Psoas muscle (tissue), 8 donors: ENCODE measurements around the gene BARHL1. TPM values are rescaled to one million over a fixed set of nuclear protein-coding genes. Genes with fewer than 3 reads are reported as not detected.

Experiments
- ATAC-seq, 4 donors: fragments of 200-7000 bp; cut with Tn5 transposase; one replicate each; pipeline ENCODE4 v1.9.1; 2020; ENCODE audit warnings: moderate library complexity in 3 of 4, mild to moderate bottlenecking in 2 of 4
- DNase-seq, 2 donors: peaks; one replicate each; pipeline ENCODE4 v3.0.0-alpha.2; 2020
- H3K27ac ChIP-seq: fragments of 200-600 bp; one replicate; pipeline ENCODE4 v1.8.0; 2022
- H3K27me3 ChIP-seq, 3 donors: fragments of 200-600 bp in 1 of 3; one replicate each; pipeline versions ENCODE4 v1.6.1 to v1.8.0; 2013 to 2022; ENCODE audit warnings: low read length in 2 of 3, mild to moderate bottlenecking in 2 of 3, moderate library complexity in 1 of 3; ENCODE audit not compliant: insufficient read depth in 3 of 3
- H3K36me3 ChIP-seq, 2 donors: fragments of 200-600 bp in 1 of 2; one replicate each; pipeline versions ENCODE4 v1.6.1 to v1.8.0; 2013 to 2022; ENCODE audit warnings: low read depth in 1 of 2, mild to moderate bottlenecking in 1 of 2, moderate library complexity in 1 of 2; ENCODE audit not compliant: insufficient read depth in 1 of 2
- H3K4me1 ChIP-seq: fragments of 200-600 bp; one replicate; pipeline ENCODE4 v1.8.0; 2022
- H3K4me3 ChIP-seq: fragments of 200-600 bp; one replicate; pipeline ENCODE4 v1.8.0; 2022; ENCODE audit warnings: mild to moderate bottlenecking
- H3K9me3 ChIP-seq: fragments of 200-600 bp; one replicate; pipeline ENCODE4 v1.8.0; 2022
- CTCF ChIP-seq: fragments of 200-600 bp; IDR thresholded peaks from one replicate; pipeline ENCODE4 v1.8.0; 2022; ENCODE audit warnings: antibody characterized with exemption
- WGBS, 3 donors: extraction: QIAGEN DNeasy Blood & Tissue Kit; methylation state at CpG; one replicate each; pipeline versions ENCODE4 v1.1.6 to v1.1.7; 2013; 5-methylcytosine and 5-hydroxymethylcytosine counted together
- intact Hi-C, 2 donors: fragments of 100-400 bp; cut with DNase I; formaldehyde crosslinking; loops; one replicate each; pipeline versions ENCODE4 v1.11.0 to v1.14.2; 2022
- polyA plus RNA-seq, 3 donors: library from polyadenylated mRNA; stranded (reverse); fragments of 200-250 nt; gene quantifications; one replicate each; pipeline ENCODE4 v1.2.3, GENCODE V29; 2013
- total RNA-seq, 4 donors: library from RNA; stranded (reverse); fragmentation: NEBNext Ultra II Directional in 2 of 4; extraction: Animal tissue kit (Norgen Biotek cat#: 25700) in 2 of 4; gene quantifications; one replicate each; pipeline versions ENCODE4 v1.2.1 to v1.2.4, GENCODE V29; 2021 to 2023
- donor health status: healthy with polysubstance abuse.
- donor health status: DM: no; HTN: no; CAD: no; lungs with moderate emphysema.
- donor health status: Bipolar disorder and iron deficiency.
- donor health status: healthy.
- donor health status: DM: yes; HTN: yes; CAD: no.
- donor health status: DM: no; HTN: no; CAD: no.
- donor health status: DM: no; HTN: no; CAD: no.
- donor health status: DM: yes; HTN: yes; CAD: no.

The BARHL1 gene
- total and polyA plus RNA-seq, 7 donors = not detected

- DNase-seq (no peak), ATAC-seq (no peak)
- Histone ChIP-seq H3K4me1 (peaks cover 3% of the 10 kb centered on the region), H3K4me3 (no peak overlapping the region), H3K27me3 (peaks cover 0 to 98% (median 55%) of the 10 kb centered on the region in 3 donors), H3K9me3 (no peaks in the 10 kb centered on the region), H3K36me3 (no peaks in the 10 kb centered on the region), H3K27ac (no peak overlapping the region)
- TF ChIP-seq CTCF = no peak
- WGBS, 3 donors = 3 to 8% (median 4%) methylated on average over 8 of the region's 8 CpGs
- intact Hi-C loops = no loop called here
Observed at GRCh38 chr9:132583584-132584304, 1.3 kb downstream of the BARHL1 start.

- Histone ChIP-seq H3K27ac (no peak overlapping the region), H3K36me3 (no peaks in the 10 kb centered on the region), H3K4me3 (no peak overlapping the region), H3K9me3 (no peaks in the 10 kb centered on the region), H3K27me3 (peaks cover 0 to 98% (median 58%) of the 10 kb centered on the region in 3 donors), H3K4me1 (peaks cover 3% of the 10 kb centered on the region)
- WGBS, 3 donors = 8 to 10% (median 8%) methylated on average over 30 of the region's 30 CpGs
- DNase-seq = peak in 1 of 2 donors; percentile 26
- intact Hi-C loops = no loop called here
- no peak for TF ChIP-seq CTCF
- ATAC-seq = no peak
Observed at GRCh38 chr9:132584601-132585560, 2.5 kb downstream of the BARHL1 start.

DNA sequence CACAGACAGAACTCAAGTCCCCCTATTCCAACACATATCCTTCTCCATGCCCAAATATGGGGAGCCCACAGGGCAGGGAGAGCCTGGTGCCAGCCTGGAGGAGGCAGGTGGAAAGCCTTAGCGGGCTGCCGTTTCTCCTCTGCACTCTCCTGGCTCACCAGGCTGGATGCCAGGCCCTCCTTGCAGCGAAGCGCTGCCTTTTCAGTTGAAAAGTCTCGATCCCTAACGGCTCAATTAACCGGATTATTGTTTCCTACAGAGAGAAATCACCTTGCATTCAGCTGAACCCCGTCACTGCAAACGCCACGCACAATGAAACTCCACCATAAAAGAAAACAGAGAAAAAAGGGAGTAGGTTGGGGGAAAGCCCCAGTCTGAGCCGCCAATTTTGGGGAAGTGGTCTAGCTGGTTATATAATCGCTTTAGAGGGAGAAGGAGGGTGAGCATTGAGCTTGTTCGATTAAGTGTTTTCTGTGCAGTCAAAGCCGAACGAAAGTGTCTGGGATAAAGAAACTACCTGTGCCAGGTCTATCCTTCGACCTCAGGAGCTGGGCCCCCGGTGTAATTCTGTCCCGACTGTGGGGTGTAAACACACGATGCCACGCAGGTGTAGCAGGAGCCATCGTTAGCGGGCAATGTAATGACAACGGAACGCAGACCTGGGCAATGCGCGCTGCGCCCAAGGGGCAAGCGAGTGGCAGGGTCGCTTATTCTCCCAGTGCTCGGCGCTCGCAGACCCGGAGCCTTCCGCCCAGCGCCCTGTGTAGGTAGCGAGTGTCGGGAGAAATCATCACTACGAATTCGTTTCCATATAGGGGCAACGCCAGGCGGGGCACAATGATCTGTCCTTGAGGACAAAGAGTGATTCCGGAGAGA, 3.8 kb downstream of the BARHL1 start:
- ATAC-seq = no peak
- peaks cover 0 to 98% (median 53%) of the 10 kb centered on the region in 3 donors for H3K27me3 ChIP-seq
- H3K4me3 ChIP-seq = no peak overlapping the region
- DNase-seq = peak in 1 of 2 donors; percentile 42
- intact Hi-C loops = no loop called here
- 2 to 5% (median 4%) methylated on average over 42 of the region's 42 CpGs for WGBS, 3 donors
- H3K9me3 ChIP-seq = no peaks in the 10 kb centered on the region
- TF ChIP-seq CTCF = no peak
- H3K27ac ChIP-seq = no peak overlapping the region
- H3K4me1 ChIP-seq = peaks cover 3% of the 10 kb centered on the region
- H3K36me3 ChIP-seq = no peaks in the 10 kb centered on the region

- 2 to 3% (median 3%) methylated on average over 64 to 74 of the region's 74 CpGs for WGBS, 3 donors
- ATAC-seq (no peak), DNase-seq (peak in 1 of 2 donors; percentile 45)
- intact Hi-C loops = no loop called here
- no peaks in the 10 kb centered on the region for H3K36me3 ChIP-seq
- H3K4me3 ChIP-seq = no peak overlapping the region
- H3K4me1 ChIP-seq = no peaks in the 10 kb centered on the region
- no peaks in the 10 kb centered on the region for H3K9me3 ChIP-seq
- peaks cover 0 to 100% (median 49%) of the 10 kb centered on the region in 3 donors for H3K27me3 ChIP-seq
- TF ChIP-seq CTCF = no peak
- H3K27ac ChIP-seq = no peak overlapping the region
Observed at GRCh38 chr9:132586830-132587591, 4.6 kb downstream of the BARHL1 start.
